Transverse colon (tissue), 4 donors: Measurements from ENCODE around the gene CPEB3. TPM values are rescaled to one million over a fixed set of nuclear protein-coding genes. Genes with fewer than 3 reads are reported as not detected.

Experiments used
- DNase-seq: peaks from one replicate; pipeline ENCODE4 v3.0.0-alpha.2; 2019
- H3K27ac ChIP-seq, 4 donors: fragments of 200-600 bp; sonication (generic); 2 replicates each; pipeline ENCODE4 v1.5.1; 2016 to 2018; ENCODE audit warnings: inconsistent platforms in 4 of 4
- H3K27me3 ChIP-seq: fragments of 200-600 bp; sonication (generic); 2 replicates; pipeline ENCODE4 v1.5.1; 2017; ENCODE audit warnings: inconsistent platforms
- H3K36me3 ChIP-seq, 4 donors: fragments of 200-600 bp; sonication (generic); 2 replicates each; pipeline ENCODE4 v1.5.1; 2017 to 2019; ENCODE audit warnings: inconsistent platforms in 4 of 4
- H3K4me1 ChIP-seq, 4 donors: fragments of 200-600 bp; sonication (generic); 2 replicates each; pipeline ENCODE4 v1.5.1; 2017 to 2020; ENCODE audit warnings: inconsistent platforms in 4 of 4
- H3K4me3 ChIP-seq, 4 donors: fragments of 200-600 bp; sonication (generic); 1 replicate in 1 of 4; 2 replicates in 3 of 4; pipeline versions ENCODE4 v1.5.1 to v1.6.1; 2017 to 2019; ENCODE audit warnings: inconsistent platforms in 4 of 4
- H3K9me3 ChIP-seq, 2 donors: fragments of 200-600 bp; sonication (generic); 2 replicates each; pipeline ENCODE4 v1.5.1; 2017 to 2019; ENCODE audit warnings: inconsistent platforms in 2 of 2
- CTCF ChIP-seq, 5 experiments: fragments of 200-600 bp in 3 of 5; fragments of 450-650 bp in 2 of 5; sonication (generic) in 3 of 5; IDR thresholded peaks; 1 replicate in 2 of 5; 2 replicates in 3 of 5; pipeline ENCODE4 v1.5.1; 2016 to 2017; ENCODE audit warnings: antibody characterized with exemption in 5 of 5, inconsistent platforms in 3 of 5, mild to moderate bottlenecking in 2 of 5, moderate library complexity in 1 of 5
- EP300 ChIP-seq: sonication (generic); formaldehyde crosslinking; IDR thresholded peaks from one replicate; pipeline ENCODE4 v1.6.1; 2017; ENCODE audit warnings: antibody characterized with exemption, low read depth
- POLR2A ChIP-seq: fragments of 450-650 bp; IDR thresholded peaks from one replicate; pipeline ENCODE4 v1.6.1; 2016; ENCODE audit warnings: antibody characterized with exemption, mild to moderate bottlenecking, moderate library complexity
- POLR2AphosphoS5 ChIP-seq, 3 donors: sonication (generic); formaldehyde crosslinking; IDR thresholded peaks; one replicate each; pipeline ENCODE4 v1.6.1; 2016; ENCODE audit warnings: antibody characterized with exemption in 3 of 3
- WGBS, 2 donors: methylation state at CpG; one replicate each; pipeline ENCODE4 v1.1.5; 2018; ENCODE audit warnings: low coverage in 1 of 2; 5-methylcytosine and 5-hydroxymethylcytosine counted together
- in situ Hi-C, 4 donors: fragments of 200-750 bp; cut with MboI; loops; one replicate each; pipeline versions ENCODE4 v1.15.0 to v1.15.1; 2017; ENCODE audit warnings: low sequenced_read_pairs in 3 of 4, low pct_ligation_motif_present in 1 of 4, low pct_unique_long_range_greater_than_20kb in 1 of 4
- intact Hi-C: fragments of 100-400 bp; cut with DNase I; formaldehyde crosslinking; loops from one replicate; pipeline ENCODE4 v1.15.1; 2023; ENCODE audit warnings: low total_unique reads
- total RNA-seq, 4 donors: library from RNA; depleted of rRNA; stranded (reverse); fragments of >200 nt; gene quantifications; one replicate each; pipeline ENCODE4 v1.1.0, GENCODE V29; 2016

CPEB3 gene
- total RNA-seq, 4 donors from 2014 or later = 10.9 to 24.3 (median 13.1) TPM

- intact Hi-C loops = no loop called here
- Histone ChIP-seq H3K4me1 (no peaks in the 10 kb centered on the region), H3K27ac (no peak overlapping the region), H3K27me3 (no peaks in the 10 kb centered on the region), H3K36me3 (no peaks in the 10 kb centered on the region), H3K9me3 (no peaks in the 10 kb centered on the region), H3K4me3 (no peak overlapping the region)
- DNase-seq = no peak
- WGBS, 2 donors = 91 to 92% methylated on average over 5 to 13 of the region's 13 CpGs
- TF ChIP-seq POLR2A (no peak), POLR2AphosphoS5 (IDR thresholded peaks at IDR 0.05) (no peak), CTCF (IDR thresholded peaks at IDR 0.05) (no peak), EP300 (no peak)
- in situ Hi-C loops = no loop called here
Observed at GRCh38 chr10:92305133-92306072, 14.5 kb upstream of the CPEB3 start.

DNA sequence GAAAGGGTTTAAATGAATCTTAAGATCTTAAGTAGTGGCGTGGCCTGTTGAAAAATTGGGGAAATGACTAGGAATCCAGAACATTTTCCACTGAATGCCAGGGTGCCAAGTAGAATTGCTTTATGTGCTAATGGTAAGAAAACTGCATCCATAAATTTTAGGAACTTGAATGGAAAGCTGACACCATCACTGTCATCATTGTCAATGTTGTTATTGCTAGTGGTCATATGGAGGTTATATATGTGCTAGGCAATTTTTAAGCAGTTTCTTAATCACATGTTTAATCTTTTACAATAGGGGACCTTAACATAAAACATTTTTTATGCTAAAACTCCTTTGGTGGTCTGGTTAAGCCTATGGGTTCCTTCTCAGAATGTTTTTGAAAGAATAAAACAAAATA is 13.2 kb upstream of the CPEB3 start:
- H3K4me1 ChIP-seq = peaks cover 0 to 5% (median 0%) of the 10 kb centered on the region in 4 donors
- no peak for DNase-seq
- no peak for TF ChIP-seq POLR2AphosphoS5 (IDR thresholded peaks at IDR 0.05)
- no peak for TF ChIP-seq POLR2A
- TF ChIP-seq CTCF (IDR thresholded peaks at IDR 0.05) = no peak
- no peak for TF ChIP-seq EP300
- no peak overlapping the region for H3K27ac ChIP-seq
- no peak overlapping the region for H3K4me3 ChIP-seq
- in situ Hi-C loops = no loop called here
- no peaks in the 10 kb centered on the region for H3K9me3 ChIP-seq
- no peaks in the 10 kb centered on the region for H3K27me3 ChIP-seq
- 86 to 100% methylated on average over 1 of the region's 1 CpG for WGBS, 2 donors
- no peaks in the 10 kb centered on the region for H3K36me3 ChIP-seq
- intact Hi-C loops = no loop called here

DNA sequence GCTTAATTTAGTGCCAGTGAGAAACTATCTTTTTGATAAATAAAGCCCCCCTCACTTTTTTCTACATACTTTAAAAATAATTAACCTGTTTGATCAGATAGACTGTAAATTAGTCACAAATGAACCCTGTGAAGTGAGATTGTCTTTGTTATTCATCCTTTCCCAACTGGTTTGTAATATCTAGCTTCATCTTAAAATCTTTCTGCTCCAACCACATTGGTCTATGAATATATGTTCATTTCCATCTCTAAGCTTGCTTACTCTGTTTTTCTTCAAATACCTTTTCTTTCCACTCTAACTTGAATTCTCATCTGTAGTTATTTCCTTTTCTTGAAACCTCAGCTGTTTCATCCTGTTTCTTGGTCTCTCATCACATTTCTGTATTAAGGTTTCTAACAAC is 12.2 kb upstream of the CPEB3 start:
- Histone ChIP-seq H3K27ac (no peak overlapping the region), H3K4me1 (peaks cover 0 to 5% (median 0%) of the 10 kb centered on the region in 4 donors), H3K9me3 (no peaks in the 10 kb centered on the region), H3K4me3 (no peak overlapping the region), H3K36me3 (no peaks in the 10 kb centered on the region), H3K27me3 (no peaks in the 10 kb centered on the region)
- TF ChIP-seq EP300 = no peak
- TF ChIP-seq CTCF (IDR thresholded peaks at IDR 0.05) = no peak
- no peak for TF ChIP-seq POLR2AphosphoS5 (IDR thresholded peaks at IDR 0.05)
- no peak for TF ChIP-seq POLR2A
- DNase-seq = no peak
- intact Hi-C loops = no loop called here
- in situ Hi-C loops = no loop called here

DNA sequence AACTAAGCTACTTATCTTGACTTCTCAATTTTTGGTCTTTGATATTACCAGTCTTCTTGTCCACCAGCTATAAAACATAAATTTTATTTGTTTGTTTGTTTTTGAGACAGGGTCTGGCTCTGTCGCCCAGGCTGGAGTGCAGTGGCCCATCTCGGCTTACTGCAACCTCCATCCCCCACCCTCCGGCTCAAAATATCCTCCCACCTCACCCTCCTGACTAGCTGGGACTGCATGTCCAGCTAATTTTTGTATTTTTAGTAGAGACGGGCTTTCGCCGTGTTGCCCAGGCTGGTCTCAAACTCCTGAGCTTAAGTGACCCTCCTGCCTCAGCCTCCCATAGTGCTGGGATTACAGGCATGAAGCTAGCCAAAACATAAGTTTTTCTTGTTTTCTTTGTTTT is 7.6 kb upstream of the CPEB3 start:
- TF ChIP-seq EP300 (no peak), POLR2A (no peak), CTCF (IDR thresholded peaks at IDR 0.05) (no peak), POLR2AphosphoS5 (IDR thresholded peaks at IDR 0.05) (no peak)
- Histone ChIP-seq H3K36me3 (no peaks in the 10 kb centered on the region), H3K4me1 (peaks cover 0 to 5% (median 0%) of the 10 kb centered on the region in 4 donors), H3K9me3 (no peaks in the 10 kb centered on the region), H3K4me3 (no peak overlapping the region), H3K27me3 (no peaks in the 10 kb centered on the region), H3K27ac (no peak overlapping the region)
- DNase-seq = no peak
- 87 to 89% methylated on average over 6 of the region's 6 CpGs for WGBS, 2 donors
- in situ Hi-C loops = loop anchor here in 1 of 4 donors (10.0 kb wide), 1 partner anchor 214 kb away; no protein-coding TSS in a partner anchor
- intact Hi-C loops = loop anchor here (10.0 kb wide), 1 partner anchor 214 kb away; no protein-coding TSS in a partner anchor
